ENCODE measurements around the gene SH3PXD2A. TPM values are rescaled to one million over a fixed set of nuclear protein-coding genes. Genes with fewer than 3 reads are reported as not detected.

The SH3PXD2A gene
- total RNA-seq, 1 donor from 2014 or later: 12.2 TPM

- H3K36me3 ChIP-seq (ENCODE audit: control insufficient read depth, insufficient read depth, low read length): no peaks in the 10 kb centered on the region
- TF ChIP-seq CTCF (IDR thresholded peaks at IDR 0.05; ENCODE audit: insufficient read depth, low read length, poor library complexity, severe bottlenecking): no peak
- no peak for DNase-seq (ENCODE audit: low read depth)
- no peak overlapping the region for H3K4me3 ChIP-seq (ENCODE audit: low read depth, low read length)
- peaks cover 2% of the 10 kb centered on the region for H3K27me3 ChIP-seq (ENCODE audit: control insufficient read depth, insufficient read depth, low read length)
Observed at GRCh38 chr10:103569896-103570295, 285.5 kb downstream of the SH3PXD2A start.

- TF ChIP-seq CTCF (IDR thresholded peaks at IDR 0.05; ENCODE audit: insufficient read depth, low read length, poor library complexity, severe bottlenecking): no peak
- Histone ChIP-seq H3K27me3 (ENCODE audit: control insufficient read depth, insufficient read depth, low read length) (peaks cover 8% of the 10 kb centered on the region), H3K36me3 (ENCODE audit: control insufficient read depth, insufficient read depth, low read length) (no peaks in the 10 kb centered on the region), H3K4me3 (ENCODE audit: low read depth, low read length) (no peak overlapping the region)
- DNase-seq (ENCODE audit: low read depth): no peak
Observed at GRCh38 chr10:103568505-103568904, 286.9 kb downstream of the SH3PXD2A start.

GRCh38 chr10:103566536-103566935 is 288.8 kb downstream of the SH3PXD2A start:
- Histone ChIP-seq H3K36me3 (ENCODE audit: control insufficient read depth, insufficient read depth, low read length) (no peaks in the 10 kb centered on the region), H3K4me3 (ENCODE audit: low read depth, low read length) (no peak overlapping the region), H3K27me3 (ENCODE audit: control insufficient read depth, insufficient read depth, low read length) (peaks cover 6% of the 10 kb centered on the region)
- no peak for TF ChIP-seq CTCF (IDR thresholded peaks at IDR 0.05; ENCODE audit: insufficient read depth, low read length, poor library complexity, severe bottlenecking)
- no peak for DNase-seq (ENCODE audit: low read depth)

GRCh38 chr10:103564776-103565520 is 290.4 kb downstream of the SH3PXD2A start:
- Histone ChIP-seq H3K27me3 (ENCODE audit: control insufficient read depth, insufficient read depth, low read length) (peaks cover 7% of the 10 kb centered on the region), H3K36me3 (ENCODE audit: control insufficient read depth, insufficient read depth, low read length) (no peaks in the 10 kb centered on the region), H3K4me3 (ENCODE audit: low read depth, low read length) (no peak overlapping the region)
- TF ChIP-seq CTCF (IDR thresholded peaks at IDR 0.05; ENCODE audit: insufficient read depth, low read length, poor library complexity, severe bottlenecking): peak; percentile 61
- no peak for DNase-seq (ENCODE audit: low read depth)

- H3K4me3 ChIP-seq (ENCODE audit: low read depth, low read length): no peak overlapping the region
- H3K36me3 ChIP-seq (ENCODE audit: control insufficient read depth, insufficient read depth, low read length): no peaks in the 10 kb centered on the region
- no peak for TF ChIP-seq CTCF (IDR thresholded peaks at IDR 0.05; ENCODE audit: insufficient read depth, low read length, poor library complexity, severe bottlenecking)
- DNase-seq (ENCODE audit: low read depth): no peak
- H3K27me3 ChIP-seq (ENCODE audit: control insufficient read depth, insufficient read depth, low read length): peaks cover 15% of the 10 kb centered on the region
Observed at GRCh38 chr10:103564116-103564501, 291.3 kb downstream of the SH3PXD2A start.
